ENCODE measurements around the gene LILRA5. TPM values are rescaled to one million over a fixed set of nuclear protein-coding genes. Genes with fewer than 3 reads are reported as not detected.
"Not testable (repeated sequence)": the region's sequence is repeated elsewhere in the genome, so short reads cannot be mapped to it uniquely, and the experiment has no call there.

Gene LILRA5
- total RNA-seq (2022) = not detected in 2 replicates
- not detected for Bru-seq, nascent RNA
- BruChase-seq, experiment 1, labeled RNA remaining after a 6-hour chase = not detected
- BruChase-seq, experiment 2, labeled RNA remaining after a 2-hour chase = not detected
- long read RNA-seq = 0 reads

GRCh38 chr19:54312436-54313377 is at the start of gene LILRA5:
Gene LILRA5, minus strand, starts transcription at chr19:54313166. Its CDS starts 147 bp downstream, at chr19:54313019.
- H3K4me3 Mint-ChIP-seq (ENCODE audit: low read depth, unreplicated experiment) = no peak within 1 kb of the TSS
- no peaks in the 10 kb centered on the region for H3K9me3 Mint-ChIP-seq (ENCODE audit: low read depth, unreplicated experiment)
- no peak within 1 kb of the TSS for H3K27ac Mint-ChIP-seq (ENCODE audit: unreplicated experiment)
- no peaks in the 10 kb centered on the region for H3K4me1 Mint-ChIP-seq (ENCODE audit: low read depth, unreplicated experiment)
- intact Hi-C loops (cut with micrococcal nuclease; ENCODE audit: unreplicated experiment) = no loop called here
- peaks cover 78% of the 10 kb centered on the region for H3K27me3 Mint-ChIP-seq (ENCODE audit: unreplicated experiment)
- CTCF ChIA-PET = interaction anchor here (0.7 kb wide), 1 partner anchor 63 kb away, joined by 4 read pairs; no protein-coding TSS in a partner anchor
- no peaks in the 10 kb centered on the region for H3K36me3 Mint-ChIP-seq (ENCODE audit: insufficient read depth, unreplicated experiment)
- BruUV-seq (replicated peaks) = no TSS peak
- DNase-seq = no peak
- TF ChIP-seq CTCF (IDR thresholded peaks at IDR 0.05; ENCODE audit: unreplicated experiment) = no peak

- DNase-seq; BruUV-seq (replicated peaks); H3K4me3 Mint-ChIP-seq (ENCODE audit: low read depth, unreplicated experiment); intact Hi-C loops (cut with micrococcal nuclease; ENCODE audit: unreplicated experiment); H3K9me3 Mint-ChIP-seq (ENCODE audit: low read depth, unreplicated experiment); H3K27ac Mint-ChIP-seq (ENCODE audit: unreplicated experiment); H3K36me3 Mint-ChIP-seq (ENCODE audit: insufficient read depth, unreplicated experiment): not testable (repeated sequence)
- CTCF ChIA-PET = interaction anchor here (0.6 to 1.3 kb wide), 2 partner anchors 29 to 69 kb away, joined by 3 to 8 read pairs; no protein-coding TSS in a partner anchor
- Mint-ChIP-seq H3K4me1 (ENCODE audit: low read depth, unreplicated experiment) (peaks cover 40% of the 10 kb centered on the region), H3K27me3 (ENCODE audit: unreplicated experiment) (peaks cover 54% of the 10 kb centered on the region)
Measured at GRCh38 chr19:54361680-54362422, 48.9 kb upstream of the LILRA5 start.

- H3K27ac Mint-ChIP-seq (ENCODE audit: unreplicated experiment); H3K36me3 Mint-ChIP-seq (ENCODE audit: insufficient read depth, unreplicated experiment); H3K4me3 Mint-ChIP-seq (ENCODE audit: low read depth, unreplicated experiment); BruUV-seq (replicated peaks); H3K9me3 Mint-ChIP-seq (ENCODE audit: low read depth, unreplicated experiment); CTCF ChIA-PET; intact Hi-C loops (cut with micrococcal nuclease; ENCODE audit: unreplicated experiment): not testable (repeated sequence)
- peaks cover 33% of the 10 kb centered on the region for H3K4me1 Mint-ChIP-seq (ENCODE audit: low read depth, unreplicated experiment)
- peak; percentile 82 for DNase-seq
- peak; percentile 34 for TF ChIP-seq CTCF (IDR thresholded peaks at IDR 0.05; ENCODE audit: unreplicated experiment)
- H3K27me3 Mint-ChIP-seq (ENCODE audit: unreplicated experiment) = peaks cover 30% of the 10 kb centered on the region
Measured at GRCh38 chr19:54359149-54359820, 46.3 kb upstream of the LILRA5 start.

GRCh38 chr19:54357381-54357780 is 44.4 kb upstream of the LILRA5 start:
- Mint-ChIP-seq H3K4me1 (ENCODE audit: low read depth, unreplicated experiment) (peaks cover 25% of the 10 kb centered on the region), H3K4me3 (ENCODE audit: low read depth, unreplicated experiment) (no peak overlapping the region), H3K27me3 (ENCODE audit: unreplicated experiment) (peaks cover 24% of the 10 kb centered on the region), H3K27ac (ENCODE audit: unreplicated experiment) (no peak overlapping the region), H3K9me3 (ENCODE audit: low read depth, unreplicated experiment) (no peaks in the 10 kb centered on the region), H3K36me3 (ENCODE audit: insufficient read depth, unreplicated experiment) (no peaks in the 10 kb centered on the region)
- intact Hi-C loops (cut with micrococcal nuclease; ENCODE audit: unreplicated experiment) = no loop called here
- DNase-seq = no peak
- CTCF ChIA-PET = no interaction called here
- no TSS peak for BruUV-seq (replicated peaks)
- TF ChIP-seq CTCF (IDR thresholded peaks at IDR 0.05; ENCODE audit: unreplicated experiment) = no peak

Data from Calu3 (cell line).